OCI-LY3 (cell line): ENCODE results near the gene SHLD3.
"Not testable (repeated sequence)": the region's sequence is repeated elsewhere in the genome, so short reads cannot be mapped to it uniquely, and the experiment has no call there.

Source experiments
- H2AFZ ChIP-seq: fragments of 200-600, 300-600 bp; shearing (Covaris generic); 2 replicates; pipeline ENCODE4 v1.6.0; 2014; ENCODE audit warnings: antibody characterized with exemption, low read depth, low read length
- H3K27ac ChIP-seq: fragments of 200-600, 300-600 bp; sonication (generic); 2 replicates; pipeline ENCODE4 v1.5.1; 2014; ENCODE audit warnings: mild to moderate bottlenecking, low read length, moderate library complexity, mixed read lengths
- H3K27me3 ChIP-seq: fragments of 200-600, 300-600 bp; sonication (generic); 2 replicates; pipeline ENCODE4 v1.6.1; 2014; ENCODE audit warnings: low read depth, low read length, mixed read lengths
- H3K36me3 ChIP-seq: fragments of 200-600, 300-600 bp; sonication (generic); replicated peaks from 2 replicates; pipeline ENCODE3; 2014; ENCODE audit warnings: low read depth, low read length, mixed read lengths
- H3K4me1 ChIP-seq: fragments of 300-600, 200-600 bp; sonication (generic); 2 replicates; pipeline ENCODE4 v1.6.1; 2014; ENCODE audit warnings: low read length, mixed read lengths
- H3K4me2 ChIP-seq: fragments of 200-600, 300-600 bp; sonication (generic); 2 replicates; pipeline ENCODE4 v1.6.1; 2014; ENCODE audit warnings: low read length, mixed read lengths
- H3K4me3 ChIP-seq: fragments of 300-600, 200-600 bp; sonication (generic); 2 replicates; pipeline ENCODE4 v1.5.1; 2014; ENCODE audit warnings: antibody characterized with exemption, mild to moderate bottlenecking, low read length, moderate library complexity
- H3K79me2 ChIP-seq: fragments of 300-600, 200-600 bp; shearing (Covaris generic); 2 replicates; pipeline ENCODE4 v1.6.1; 2014; ENCODE audit warnings: mild to moderate bottlenecking, low read length, mixed read lengths
- H3K9ac ChIP-seq: fragments of 300-600, 200-600 bp; shearing (Covaris generic); 2 replicates; pipeline ENCODE4 v1.6.0; 2014; ENCODE audit warnings: mild to moderate bottlenecking, low read length, moderate library complexity
- H3K9me3 ChIP-seq: fragments of 200-600, 300-600 bp; shearing (Covaris generic); 2 replicates; pipeline ENCODE4 v1.6.1; 2014; ENCODE audit warnings: low read length, mixed read lengths; ENCODE audit not compliant: insufficient read depth
- H4K20me1 ChIP-seq: fragments of 200-600, 300-600 bp; sonication (generic); 2 replicates; pipeline ENCODE4 v1.6.1; 2016; ENCODE audit warnings: low read length, mixed read lengths; ENCODE audit not compliant: insufficient read depth
- CTCF ChIP-seq: fragments of 200-600, 300-600 bp; sonication (generic); IDR thresholded peaks from 2 replicates; pipeline ENCODE4 v1.5.1; 2014; ENCODE audit warnings: antibody characterized with exemption, low read length, low read depth
- EZH2phosphoT487 ChIP-seq: fragments of 200-600 bp; shearing (Covaris generic); IDR thresholded peaks from 2 replicates; pipeline ENCODE4 v1.6.1; 2018; ENCODE audit warnings: antibody characterized with exemption, mixed run types, low read depth

The SHLD3 gene

GRCh38 chr5:65674749-65675148, 49.9 kb downstream of the SHLD3 start:
- TF ChIP-seq EZH2phosphoT487 (no peak), CTCF (no peak)
- Histone ChIP-seq H3K9ac (no peak overlapping the region), H3K4me3 (no peak overlapping the region), H3K27me3 (no peaks in the 10 kb centered on the region), H3K79me2 (no peaks in the 10 kb centered on the region), H3K9me3 (no peaks in the 10 kb centered on the region), H4K20me1 (no peaks in the 10 kb centered on the region), H3K4me1 (no peaks in the 10 kb centered on the region), H3K27ac (no peak overlapping the region), H3K36me3 (peaks cover 6% of the 10 kb centered on the region), H3K4me2 (no peak overlapping the region), H2AFZ (no peak overlapping the region)

DNA sequence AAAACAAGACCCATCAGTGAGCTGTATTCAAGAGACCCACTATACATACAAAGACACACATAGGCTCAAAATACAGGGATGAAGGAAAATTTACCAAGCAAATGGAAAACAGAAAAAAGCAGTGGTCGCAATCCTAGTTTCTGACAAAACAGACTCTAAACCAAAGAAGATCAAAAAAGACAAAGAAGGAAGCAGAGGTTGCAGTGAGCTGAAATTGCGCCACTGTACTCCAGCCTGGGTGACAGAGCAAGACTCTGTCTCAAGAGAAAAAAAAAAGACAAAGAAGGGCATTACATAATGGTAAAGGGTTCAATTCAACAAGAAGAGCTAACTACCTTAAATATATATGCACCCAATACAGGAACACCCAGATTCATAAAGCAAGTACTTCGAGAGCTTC, 51.2 kb downstream of the SHLD3 start:
- not testable (repeated sequence) for H3K27ac ChIP-seq, H3K9ac ChIP-seq, H3K9me3 ChIP-seq, H3K4me1 ChIP-seq, H3K4me2 ChIP-seq, H3K4me3 ChIP-seq, H3K79me2 ChIP-seq, H2AFZ ChIP-seq, H4K20me1 ChIP-seq, H3K36me3 ChIP-seq, H3K27me3 ChIP-seq
